Brain microvascular endothelial cell (primary cell): Measurements from ENCODE around the gene SEPSECS.
A peak's percentile ranks its signal among the peaks of the same experiment; 100 is the strongest.

Source experiments
- DNase-seq: peaks from one replicate; pipeline ENCODE4 v3.0.0-alpha.2; 2020
- H3K27ac ChIP-seq: fragments of 250-450 bp; sonication (Bioruptor Pico); 2 replicates; pipeline ENCODE4 v1.5.1; 2020; ENCODE audit warnings: mild to moderate bottlenecking, moderate library complexity
- H3K27me3 ChIP-seq: fragments of 250-450 bp; sonication (Bioruptor Pico); replicated peaks from 2 replicates; pipeline ENCODE4 v1.5.1; 2020; ENCODE audit warnings: mild to moderate bottlenecking
- H3K36me3 ChIP-seq: fragments of 250-450 bp; sonication (Bioruptor Pico); replicated peaks from 2 replicates; pipeline ENCODE4 v1.5.1; 2020; ENCODE audit warnings: mild to moderate bottlenecking
- H3K4me3 ChIP-seq: 2 replicates; pipeline ENCODE4 v1.5.1; 2011; ENCODE audit warnings: low read depth, mild to moderate bottlenecking, control low read depth, low read length, moderate library complexity
- CTCF ChIP-seq: IDR thresholded peaks from 2 replicates; pipeline ENCODE4 v1.5.1; 2011; ENCODE audit warnings: low read depth, mild to moderate bottlenecking, moderate library complexity, low read length, control low read depth, inconsistent platforms; ENCODE audit errors: missing control alignments
- in situ Hi-C: cut with HindIII; loops from 2 replicates; pipeline ENCODE4 v1.10.0; 2017; ENCODE audit warnings: low sequenced_read_pairs, low pct_ligation_motif_present

Gene SEPSECS

GRCh38 chr4:25120146-25120940, 39.9 kb downstream of the SEPSECS start:
- in situ Hi-C loops, result no loop called here
- no peak overlapping the region for H3K4me3 ChIP-seq
- no peaks in the 10 kb centered on the region for H3K36me3 ChIP-seq
- no peaks in the 10 kb centered on the region for H3K27me3 ChIP-seq
- TF ChIP-seq CTCF, result no peak
- DNase-seq, result no peak
- no peak overlapping the region for H3K27ac ChIP-seq

GRCh38 chr4:25117716-25118472, 42.4 kb downstream of the SEPSECS start:
- no peak for DNase-seq
- in situ Hi-C loops, result no loop called here
- H3K4me3 ChIP-seq, result no peak overlapping the region
- TF ChIP-seq CTCF, result no peak
- H3K27me3 ChIP-seq, result no peaks in the 10 kb centered on the region
- H3K36me3 ChIP-seq, result no peaks in the 10 kb centered on the region
- H3K27ac ChIP-seq, result no peak overlapping the region

GRCh38 chr4:25117274-25117673, 43.0 kb downstream of the SEPSECS start:
- no peak for TF ChIP-seq CTCF
- no peak for DNase-seq
- in situ Hi-C loops, result no loop called here
- Histone ChIP-seq H3K4me3 (no peak overlapping the region), H3K27ac (no peak overlapping the region), H3K27me3 (no peaks in the 10 kb centered on the region), H3K36me3 (no peaks in the 10 kb centered on the region)

GRCh38 chr4:25113915-25114904, 46.0 kb downstream of the SEPSECS start:
- no peaks in the 10 kb centered on the region for H3K27me3 ChIP-seq
- TF ChIP-seq CTCF, result no peak
- in situ Hi-C loops, result no loop called here
- DNase-seq, result peak; percentile 65
- no peak overlapping the region for H3K27ac ChIP-seq
- H3K4me3 ChIP-seq, result no peak overlapping the region
- no peaks in the 10 kb centered on the region for H3K36me3 ChIP-seq

GRCh38 chr4:25112995-25113380, 47.3 kb downstream of the SEPSECS start:
- TF ChIP-seq CTCF, result no peak
- no peak for DNase-seq
- H3K27me3 ChIP-seq, result no peaks in the 10 kb centered on the region
- H3K36me3 ChIP-seq, result no peaks in the 10 kb centered on the region
- H3K4me3 ChIP-seq, result no peak overlapping the region
- no peak overlapping the region for H3K27ac ChIP-seq
- in situ Hi-C loops, result no loop called here
